Endometrial microvascular endothelial cells (primary cell): ENCODE data around the gene CFH. TPM values are rescaled to one million over a fixed set of nuclear protein-coding genes. Genes with fewer than 3 reads are reported as not detected.
"Not testable (repeated sequence)": the region's sequence is repeated elsewhere in the genome, so short reads cannot be mapped to it uniquely, and the experiment has no call there.

Experiments
- in situ Hi-C: cut with HindIII; loops from 2 replicates; pipeline ENCODE4 v1.10.0; 2017; ENCODE audit warnings: low sequenced_read_pairs, low pct_unique_long_range_greater_than_20kb; ENCODE audit errors: inconsistent ontology term
- total RNA-seq: library from RNA; depleted of rRNA; stranded (reverse); fragments of >200 nt; gene quantifications from one replicate; pipeline ENCODE4 v1.2.3, GENCODE V29; 2015; ENCODE audit errors: inconsistent ontology term

CFH gene
- total RNA-seq, 1 donor from 2014 or later: 5.5 TPM

- in situ Hi-C loops: loop anchor here (25.0 kb wide), 1 partner anchor 323 kb away; no protein-coding TSS in a partner anchor
Observed at GRCh38 chr1:196660272-196660671, 8.4 kb downstream of the CFH start.

GRCh38 chr1:196660852-196661251 lies 9.0 kb downstream of the CFH start:
- in situ Hi-C loops: loop anchor here (25.0 kb wide), 1 partner anchor 324 kb away; no protein-coding TSS in a partner anchor

GRCh38 chr1:196661345-196661744 lies 9.5 kb downstream of the CFH start:
- in situ Hi-C loops: loop anchor here (25.0 kb wide), 1 partner anchor 324 kb away; no protein-coding TSS in a partner anchor

- in situ Hi-C loops: loop anchor here (25.0 kb wide), 1 partner anchor 330 kb away; no protein-coding TSS in a partner anchor
Observed at GRCh38 chr1:196667131-196667530, 15.3 kb downstream of the CFH start.

GRCh38 chr1:196669051-196669450 lies 17.2 kb downstream of the CFH start:
- in situ Hi-C loops: loop anchor here (25.0 kb wide), 1 partner anchor 332 kb away; no protein-coding TSS in a partner anchor

GRCh38 chr1:196669693-196670092 lies 17.9 kb downstream of the CFH start:
- in situ Hi-C loops: loop anchor here (25.0 kb wide), 1 partner anchor 332 kb away; no protein-coding TSS in a partner anchor

- in situ Hi-C loops: loop anchor here (25.0 kb wide), 1 partner anchor 338 kb away; no protein-coding TSS in a partner anchor
Observed at GRCh38 chr1:196674908-196675307, 23.1 kb downstream of the CFH start.

GRCh38 chr1:196677781-196678509 lies 26.1 kb downstream of the CFH start:
- in situ Hi-C loops: no loop called here

- in situ Hi-C loops: no loop called here
Observed at GRCh38 chr1:196678510-196678884, 26.7 kb downstream of the CFH start.

- in situ Hi-C loops: no loop called here
Observed at GRCh38 chr1:196680107-196680506, 28.3 kb downstream of the CFH start.

GRCh38 chr1:196684476-196684875 lies 32.6 kb downstream of the CFH start:
- in situ Hi-C loops: no loop called here

GRCh38 chr1:196685506-196685905 lies 33.7 kb downstream of the CFH start:
- in situ Hi-C loops: no loop called here

- in situ Hi-C loops: no loop called here
Observed at GRCh38 chr1:196689001-196689400, 37.2 kb downstream of the CFH start.

GRCh38 chr1:196690582-196690981 lies 38.7 kb downstream of the CFH start:
- in situ Hi-C loops: no loop called here

- in situ Hi-C loops: no loop called here
Observed at GRCh38 chr1:196698993-196699392, 47.1 kb downstream of the CFH start.

- in situ Hi-C loops: no loop called here
Observed at GRCh38 chr1:196701144-196701543, 49.3 kb downstream of the CFH start.

GRCh38 chr1:196709892-196710291 lies 58.0 kb downstream of the CFH start:
- in situ Hi-C loops: not testable (repeated sequence)

GRCh38 chr1:196717868-196718267 lies 66.0 kb downstream of the CFH start:
- in situ Hi-C loops: no loop called here

- in situ Hi-C loops: no loop called here
Observed at GRCh38 chr1:196723325-196724185, 71.7 kb downstream of the CFH start.

- in situ Hi-C loops: no loop called here
Observed at GRCh38 chr1:196732526-196732925, 80.7 kb downstream of the CFH start.
